ENCODE results near the gene KIF9.
"Not testable (repeated sequence)": the region's sequence is repeated elsewhere in the genome, so short reads cannot be mapped to it uniquely, and the experiment has no call there.

KIF9 gene

GRCh38 chr3:47314056-47314764 lies 31.6 kb upstream of the KIF9 start:
- Histone ChIP-seq H3K9ac (ENCODE audit: low read depth, low read length, poor library complexity, severe bottlenecking) (no peak overlapping the region), H3K36me3 (ENCODE audit: insufficient read depth, low read length) (peaks cover 3% of the 10 kb centered on the region; the same call in 1 of the 2 replicates), H2AFZ (ENCODE audit: low read length) (no peak overlapping the region), H3K4me3 (ENCODE audit: low read length, poor library complexity, severe bottlenecking) (no peak overlapping the region), H3K27me3 (ENCODE audit: insufficient read depth, low read length, poor library complexity, severe bottlenecking) (no peaks in the 10 kb centered on the region), H3K9me2 (replicated peaks; ENCODE audit: low read depth, low read length) (no peaks in the 10 kb centered on the region), H3K4me2 (ENCODE audit: low read depth, low read length, poor library complexity, severe bottlenecking) (no peak overlapping the region), H3F3A (ENCODE audit: low read depth) (no peaks in the 10 kb centered on the region), H3K9me3 (ENCODE audit: insufficient read depth, low read depth, low read length) (no peaks in the 10 kb centered on the region), H4K20me1 (ENCODE audit: insufficient read depth, low read length, poor library complexity, severe bottlenecking) (no peaks in the 10 kb centered on the region), H3K79me2 (ENCODE audit: insufficient read depth, low read length) (peaks cover 4% of the 10 kb centered on the region; the same call in 1 of the 2 replicates), H3K4me1 (ENCODE audit: insufficient read depth, low read length, poor library complexity, severe bottlenecking) (peaks cover 4% of the 10 kb centered on the region)
- TF ChIP-seq CTCF (conservative IDR thresholded peaks at IDR 0.05; ENCODE audit: low read length) (no peak), EZH2phosphoT487 (IDR thresholded peaks at IDR 0.05; ENCODE audit: borderline replicate concordance) (no peak)

GRCh38 chr3:47313341-47314055 lies 30.9 kb upstream of the KIF9 start:
- H3F3A ChIP-seq (ENCODE audit: low read depth): no peaks in the 10 kb centered on the region
- peaks cover 4% of the 10 kb centered on the region; the same call in 1 of the 2 replicates for H3K79me2 ChIP-seq (ENCODE audit: insufficient read depth, low read length)
- H3K4me2 ChIP-seq (ENCODE audit: low read depth, low read length, poor library complexity, severe bottlenecking): no peak overlapping the region
- TF ChIP-seq CTCF (conservative IDR thresholded peaks at IDR 0.05; ENCODE audit: low read length): no peak
- TF ChIP-seq EZH2phosphoT487 (IDR thresholded peaks at IDR 0.05; ENCODE audit: borderline replicate concordance): no peak
- H3K4me1 ChIP-seq (ENCODE audit: insufficient read depth, low read length, poor library complexity, severe bottlenecking): peaks cover 4% of the 10 kb centered on the region
- H3K9me2 ChIP-seq (replicated peaks; ENCODE audit: low read depth, low read length): no peaks in the 10 kb centered on the region
- no peaks in the 10 kb centered on the region for H3K27me3 ChIP-seq (ENCODE audit: insufficient read depth, low read length, poor library complexity, severe bottlenecking)
- H3K36me3 ChIP-seq (ENCODE audit: insufficient read depth, low read length): no peaks in the 10 kb centered on the region
- no peak overlapping the region for H2AFZ ChIP-seq (ENCODE audit: low read length)
- no peak overlapping the region for H3K4me3 ChIP-seq (ENCODE audit: low read length, poor library complexity, severe bottlenecking)
- H3K9me3 ChIP-seq (ENCODE audit: insufficient read depth, low read depth, low read length): no peaks in the 10 kb centered on the region
- H4K20me1 ChIP-seq (ENCODE audit: insufficient read depth, low read length, poor library complexity, severe bottlenecking): no peaks in the 10 kb centered on the region
- no peak overlapping the region for H3K9ac ChIP-seq (ENCODE audit: low read depth, low read length, poor library complexity, severe bottlenecking)

GRCh38 chr3:47310391-47310790 lies 27.8 kb upstream of the KIF9 start:
- H3K9me3 ChIP-seq (ENCODE audit: insufficient read depth, low read depth, low read length): no peaks in the 10 kb centered on the region
- H3K4me3 ChIP-seq (ENCODE audit: low read length, poor library complexity, severe bottlenecking): no peak overlapping the region
- H4K20me1 ChIP-seq (ENCODE audit: insufficient read depth, low read length, poor library complexity, severe bottlenecking): no peaks in the 10 kb centered on the region
- TF ChIP-seq CTCF (conservative IDR thresholded peaks at IDR 0.05; ENCODE audit: low read length) (no peak), EZH2phosphoT487 (IDR thresholded peaks at IDR 0.05; ENCODE audit: borderline replicate concordance) (no peak)
- no peak overlapping the region for H3K9ac ChIP-seq (ENCODE audit: low read depth, low read length, poor library complexity, severe bottlenecking)
- no peak overlapping the region for H2AFZ ChIP-seq (ENCODE audit: low read length)
- no peaks in the 10 kb centered on the region for H3K27me3 ChIP-seq (ENCODE audit: insufficient read depth, low read length, poor library complexity, severe bottlenecking)
- no peaks in the 10 kb centered on the region for H3K36me3 ChIP-seq (ENCODE audit: insufficient read depth, low read length)
- H3K9me2 ChIP-seq (replicated peaks; ENCODE audit: low read depth, low read length): no peaks in the 10 kb centered on the region
- H3F3A ChIP-seq (ENCODE audit: low read depth): no peaks in the 10 kb centered on the region
- peaks cover 1% of the 10 kb centered on the region for H3K4me1 ChIP-seq (ENCODE audit: insufficient read depth, low read length, poor library complexity, severe bottlenecking)
- peaks cover 15% of the 10 kb centered on the region for H3K79me2 ChIP-seq (ENCODE audit: insufficient read depth, low read length)
- H3K4me2 ChIP-seq (ENCODE audit: low read depth, low read length, poor library complexity, severe bottlenecking): no peak overlapping the region

- not testable (repeated sequence) for H4K20me1 ChIP-seq (ENCODE audit: insufficient read depth, low read length, poor library complexity, severe bottlenecking); H3K27me3 ChIP-seq (ENCODE audit: insufficient read depth, low read length, poor library complexity, severe bottlenecking); H3K4me3 ChIP-seq (ENCODE audit: low read length, poor library complexity, severe bottlenecking); H3F3A ChIP-seq (ENCODE audit: low read depth); H3K36me3 ChIP-seq (ENCODE audit: insufficient read depth, low read length); H3K9ac ChIP-seq (ENCODE audit: low read depth, low read length, poor library complexity, severe bottlenecking); H3K4me1 ChIP-seq (ENCODE audit: insufficient read depth, low read length, poor library complexity, severe bottlenecking); H2AFZ ChIP-seq (ENCODE audit: low read length); H3K9me3 ChIP-seq (ENCODE audit: insufficient read depth, low read depth, low read length); H3K9me2 ChIP-seq (replicated peaks; ENCODE audit: low read depth, low read length); H3K4me2 ChIP-seq (ENCODE audit: low read depth, low read length, poor library complexity, severe bottlenecking)
- peaks cover 15% of the 10 kb centered on the region for H3K79me2 ChIP-seq (ENCODE audit: insufficient read depth, low read length)
These were observed 26.6 kb upstream of the KIF9 start for GRCh38 chr3:47309231-47309630.
